Measurements from ENCODE around the gene TRIP12.

DNA sequence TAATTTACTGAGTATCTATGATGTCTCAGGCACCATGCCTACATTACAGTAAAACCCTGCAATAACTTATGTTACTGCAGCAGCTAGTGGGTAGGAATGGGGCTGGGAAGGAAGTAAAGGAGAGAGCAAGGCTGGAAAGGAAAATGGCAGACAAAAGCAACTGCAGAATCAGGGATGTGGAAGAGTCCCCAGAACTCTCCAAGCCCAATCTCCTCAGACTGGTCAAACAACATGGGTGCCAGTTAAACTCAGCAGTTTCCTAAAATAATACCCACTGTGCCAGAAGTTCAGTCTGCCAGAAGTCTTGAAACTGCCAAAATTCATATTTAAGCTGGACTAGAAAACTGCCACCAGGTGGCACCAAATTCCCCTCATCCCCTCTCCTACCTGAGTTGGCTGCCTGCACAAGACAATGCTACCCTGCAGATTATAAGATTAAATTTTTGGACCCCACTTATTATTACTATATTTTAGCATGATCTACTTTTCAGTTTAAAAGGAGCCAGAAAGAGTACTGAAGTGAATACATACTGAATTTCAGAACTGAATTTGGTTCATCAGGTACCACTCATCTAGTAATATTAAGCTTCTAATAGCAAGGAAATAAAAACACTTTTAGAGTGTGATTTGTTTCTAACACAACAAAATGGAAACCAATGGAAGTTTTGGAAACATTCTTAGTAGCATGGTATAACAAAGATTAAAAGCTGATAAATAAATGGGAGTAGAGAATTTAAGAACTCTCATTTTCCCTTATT lies 120.6 kb downstream of the TRIP12 start:
- TF ChIP-seq, protein P1, sequence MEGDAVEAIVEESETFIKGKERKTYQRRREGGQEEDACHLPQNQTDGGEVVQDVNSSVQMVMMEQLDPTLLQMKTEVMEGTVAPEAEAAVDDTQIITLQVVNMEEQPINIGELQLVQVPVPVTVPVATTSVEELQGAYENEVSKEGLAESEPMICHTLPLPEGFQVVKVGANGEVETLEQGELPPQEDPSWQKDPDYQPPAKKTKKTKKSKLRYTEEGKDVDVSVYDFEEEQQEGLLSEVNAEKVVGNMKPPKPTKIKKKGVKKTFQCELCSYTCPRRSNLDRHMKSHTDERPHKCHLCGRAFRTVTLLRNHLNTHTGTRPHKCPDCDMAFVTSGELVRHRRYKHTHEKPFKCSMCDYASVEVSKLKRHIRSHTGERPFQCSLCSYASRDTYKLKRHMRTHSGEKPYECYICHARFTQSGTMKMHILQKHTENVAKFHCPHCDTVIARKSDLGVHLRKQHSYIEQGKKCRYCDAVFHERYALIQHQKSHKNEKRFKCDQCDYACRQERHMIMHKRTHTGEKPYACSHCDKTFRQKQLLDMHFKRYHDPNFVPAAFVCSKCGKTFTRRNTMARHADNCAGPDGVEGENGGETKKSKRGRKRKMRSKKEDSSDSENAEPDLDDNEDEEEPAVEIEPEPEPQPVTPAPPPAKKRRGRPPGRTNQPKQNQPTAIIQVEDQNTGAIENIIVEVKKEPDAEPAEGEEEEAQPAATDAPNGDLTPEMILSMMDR (IDR thresholded peaks at IDR 0.05; ENCODE audit: extremely low read depth in 1 of 2, insufficient read depth in 1 of 2, low read depth in 1 of 2, low read length in 2 of 2) = peak; percentile 64 to 69
- TF ChIP-seq EZH2 (IDR thresholded peaks at IDR 0.05; ENCODE audit: borderline replicate concordance, low read depth, low read length, severe bottlenecking) = no peak
- no peak for TF ChIP-seq POLR2AphosphoS5 (IDR thresholded peaks at IDR 0.05; ENCODE audit: insufficient read depth, low read depth, low read length)
- TF ChIP-seq, protein P2, sequence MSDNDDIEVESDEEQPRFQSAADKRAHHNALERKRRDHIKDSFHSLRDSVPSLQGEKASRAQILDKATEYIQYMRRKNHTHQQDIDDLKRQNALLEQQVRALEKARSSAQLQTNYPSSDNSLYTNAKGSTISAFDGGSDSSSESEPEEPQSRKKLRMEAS (IDR thresholded peaks at IDR 0.05; ENCODE audit: insufficient read depth, insufficient read length) = no peak
- no peak for TF ChIP-seq GATA2 (IDR thresholded peaks at IDR 0.05; ENCODE audit: insufficient read depth, insufficient read length, low read depth, low read length)
- TF ChIP-seq POLR2A (IDR thresholded peaks at IDR 0.05; ENCODE audit: low read depth, low read length) = no peak
